ENCODE data around the gene MUC5AC.

GRCh38 chr11:1225386-1226225 is 67.9 kb downstream of the MUC5AC start:
- TF ChIP-seq, protein P1, sequence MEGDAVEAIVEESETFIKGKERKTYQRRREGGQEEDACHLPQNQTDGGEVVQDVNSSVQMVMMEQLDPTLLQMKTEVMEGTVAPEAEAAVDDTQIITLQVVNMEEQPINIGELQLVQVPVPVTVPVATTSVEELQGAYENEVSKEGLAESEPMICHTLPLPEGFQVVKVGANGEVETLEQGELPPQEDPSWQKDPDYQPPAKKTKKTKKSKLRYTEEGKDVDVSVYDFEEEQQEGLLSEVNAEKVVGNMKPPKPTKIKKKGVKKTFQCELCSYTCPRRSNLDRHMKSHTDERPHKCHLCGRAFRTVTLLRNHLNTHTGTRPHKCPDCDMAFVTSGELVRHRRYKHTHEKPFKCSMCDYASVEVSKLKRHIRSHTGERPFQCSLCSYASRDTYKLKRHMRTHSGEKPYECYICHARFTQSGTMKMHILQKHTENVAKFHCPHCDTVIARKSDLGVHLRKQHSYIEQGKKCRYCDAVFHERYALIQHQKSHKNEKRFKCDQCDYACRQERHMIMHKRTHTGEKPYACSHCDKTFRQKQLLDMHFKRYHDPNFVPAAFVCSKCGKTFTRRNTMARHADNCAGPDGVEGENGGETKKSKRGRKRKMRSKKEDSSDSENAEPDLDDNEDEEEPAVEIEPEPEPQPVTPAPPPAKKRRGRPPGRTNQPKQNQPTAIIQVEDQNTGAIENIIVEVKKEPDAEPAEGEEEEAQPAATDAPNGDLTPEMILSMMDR (IDR thresholded peaks at IDR 0.05) = no peak
- no peak for TF ChIP-seq POLR2AphosphoS5 (IDR thresholded peaks at IDR 0.05; ENCODE audit: insufficient read depth in 1 of 2, low read depth in 1 of 2)
- TF ChIP-seq POLR2A (IDR thresholded peaks at IDR 0.05) = no peak
